HFF-Myc (cell line): Measurements from ENCODE around the gene CIROP.

Source experiments
- DNase-seq: peaks from one replicate; pipeline ENCODE4 v3.0.0-alpha.2; 2011; ENCODE audit warnings: low read depth; ENCODE audit errors: extremely low read depth
- H3K4me3 ChIP-seq: replicated peaks from 2 replicates; pipeline ENCODE4 v1.5.1; 2011; ENCODE audit warnings: low read depth, mild to moderate bottlenecking, control low read depth, low read length
- CTCF ChIP-seq: IDR thresholded peaks from 2 replicates; pipeline ENCODE4 v1.5.1; 2012; ENCODE audit warnings: mild to moderate bottlenecking, low read depth, low read length, control low read depth; ENCODE audit errors: missing control alignments

CIROP gene

GRCh38 chr14:23094666-23095195 lies 10.1 kb downstream of the CIROP start, which contains the start of gene ACIN1:
Gene ACIN1, minus strand, starts transcription at chr14:23095136. Its CDS starts 24 bp downstream, at chr14:23095112.
- DNase-seq: peak; percentile 68
- peak within 1 kb of the TSS; percentile 94 for H3K4me3 ChIP-seq
- TF ChIP-seq CTCF: no peak

GRCh38 chr14:23093991-23094665 lies 10.7 kb downstream of the CIROP start:
- H3K4me3 ChIP-seq: peak overlapping the region; percentile 94
- TF ChIP-seq CTCF: no peak
- DNase-seq: no peak

GRCh38 chr14:23093526-23093925 lies 11.3 kb downstream of the CIROP start:
- TF ChIP-seq CTCF: no peak
- no peak for DNase-seq
- H3K4me3 ChIP-seq: peak overlapping the region; percentile 94

- peak overlapping the region; percentile 94 for H3K4me3 ChIP-seq
- DNase-seq: no peak
- TF ChIP-seq CTCF: no peak
Observed at GRCh38 chr14:23093104-23093503, 11.7 kb downstream of the CIROP start.

GRCh38 chr14:23091294-23092225 lies 13.2 kb downstream of the CIROP start:
- no peak for DNase-seq
- TF ChIP-seq CTCF: no peak
- H3K4me3 ChIP-seq: no peak overlapping the region

GRCh38 chr14:23090254-23090636 lies 14.5 kb downstream of the CIROP start:
- no peak for DNase-seq
- TF ChIP-seq CTCF: no peak
- no peak overlapping the region for H3K4me3 ChIP-seq
